ENCODE measurements around the gene BNIP3.
A peak's percentile ranks its signal among the peaks of the same experiment; 100 is the strongest.
"Not testable (repeated sequence)": the region's sequence is repeated elsewhere in the genome, so short reads cannot be mapped to it uniquely, and the experiment has no call there.

Gene BNIP3

GRCh38 chr10:131986851-131987250, 5.1 kb upstream of the BNIP3 start:
- peaks cover 32% of the 10 kb centered on the region for H3K27me3 ChIP-seq (ENCODE audit: insufficient read depth, low read length)

GRCh38 chr10:131983780-131984179, 2.1 kb upstream of the BNIP3 start:
- Histone ChIP-seq H3K36me3 (ENCODE audit: insufficient read depth, low read depth, low read length) (no peaks in the 10 kb centered on the region), H3K4me1 (ENCODE audit: insufficient read depth, low read length) (peaks cover 16% of the 10 kb centered on the region), H3K27me3 (ENCODE audit: insufficient read depth, low read length) (peaks cover 57% of the 10 kb centered on the region), H3K27ac (ENCODE audit: low read length) (no peak overlapping the region), H3K9me3 (ENCODE audit: insufficient read depth, low read depth, low read length) (no peaks in the 10 kb centered on the region), H3K4me3 (ENCODE audit: low read length) (no peak overlapping the region), H3K9ac (ENCODE audit: low read depth, low read length) (no peak overlapping the region)

More at GRCh38 chr10:131986851-131987250, 5.1 kb upstream of the BNIP3 start:
- H3K27ac ChIP-seq (ENCODE audit: low read length); H3K4me3 ChIP-seq (ENCODE audit: low read length); H3K4me1 ChIP-seq (ENCODE audit: insufficient read depth, low read length); H3K9ac ChIP-seq (ENCODE audit: low read depth, low read length); H3K36me3 ChIP-seq (ENCODE audit: insufficient read depth, low read depth, low read length); H3K9me3 ChIP-seq (ENCODE audit: insufficient read depth, low read depth, low read length): not testable (repeated sequence)

- H3K27ac ChIP-seq (ENCODE audit: low read length) = no peak overlapping the region
- H3K9ac ChIP-seq (ENCODE audit: low read depth, low read length) = no peak overlapping the region
- H3K27me3 ChIP-seq (ENCODE audit: insufficient read depth, low read length) = peaks cover 63% of the 10 kb centered on the region
- no peaks in the 10 kb centered on the region for H3K36me3 ChIP-seq (ENCODE audit: insufficient read depth, low read depth, low read length)
- H3K9me3 ChIP-seq (ENCODE audit: insufficient read depth, low read depth, low read length) = no peaks in the 10 kb centered on the region
- peak overlapping the region; percentile 57; the same call in 1 of the 2 replicates for H3K4me3 ChIP-seq (ENCODE audit: low read length)
- H3K4me1 ChIP-seq (ENCODE audit: insufficient read depth, low read length) = peaks cover 26% of the 10 kb centered on the region
These were observed 1.1 kb upstream of the BNIP3 start for GRCh38 chr10:131982796-131983195.

GRCh38 chr10:131982185-131982756, 548 bp upstream of the BNIP3 start:
- Histone ChIP-seq H3K9me3 (ENCODE audit: insufficient read depth, low read depth, low read length) (no peaks in the 10 kb centered on the region), H3K27ac (ENCODE audit: low read length) (no peak overlapping the region), H3K27me3 (ENCODE audit: insufficient read depth, low read length) (peaks cover 63% of the 10 kb centered on the region), H3K36me3 (ENCODE audit: insufficient read depth, low read depth, low read length) (no peaks in the 10 kb centered on the region), H3K4me3 (ENCODE audit: low read length) (peak overlapping the region; percentile 57; the same call in 1 of the 2 replicates), H3K4me1 (ENCODE audit: insufficient read depth, low read length) (peaks cover 28% of the 10 kb centered on the region), H3K9ac (ENCODE audit: low read depth, low read length) (no peak overlapping the region)

- Histone ChIP-seq H3K36me3 (ENCODE audit: insufficient read depth, low read depth, low read length) (no peaks in the 10 kb centered on the region), H3K9me3 (ENCODE audit: insufficient read depth, low read depth, low read length) (no peaks in the 10 kb centered on the region), H3K27ac (ENCODE audit: low read length) (no peak overlapping the region), H3K9ac (ENCODE audit: low read depth, low read length) (peak overlapping the region; percentile 53; the same call in 1 of the 2 replicates), H3K4me1 (ENCODE audit: insufficient read depth, low read length) (peaks cover 28% of the 10 kb centered on the region), H3K4me3 (ENCODE audit: low read length) (peak overlapping the region; percentile 81), H3K27me3 (ENCODE audit: insufficient read depth, low read length) (peaks cover 63% of the 10 kb centered on the region)
These were observed 828 bp downstream of the BNIP3 start for GRCh38 chr10:131980761-131981428.

- Histone ChIP-seq H3K36me3 (ENCODE audit: insufficient read depth, low read depth, low read length) (no peaks in the 10 kb centered on the region), H3K4me1 (ENCODE audit: insufficient read depth, low read length) (peaks cover 28% of the 10 kb centered on the region), H3K27me3 (ENCODE audit: insufficient read depth, low read length) (peaks cover 63% of the 10 kb centered on the region), H3K27ac (ENCODE audit: low read length) (no peak overlapping the region), H3K4me3 (ENCODE audit: low read length) (peak overlapping the region; percentile 81; the same call in 1 of the 2 replicates), H3K9me3 (ENCODE audit: insufficient read depth, low read depth, low read length) (no peaks in the 10 kb centered on the region), H3K9ac (ENCODE audit: low read depth, low read length) (no peak overlapping the region)
These were observed 1.4 kb downstream of the BNIP3 start for GRCh38 chr10:131980321-131980720.

GRCh38 chr10:131979821-131980270, 1.9 kb downstream of the BNIP3 start:
- peak overlapping the region; percentile 52 for H3K4me3 ChIP-seq (ENCODE audit: low read length)
- no peak overlapping the region for H3K27ac ChIP-seq (ENCODE audit: low read length)
- peaks cover 28% of the 10 kb centered on the region for H3K4me1 ChIP-seq (ENCODE audit: insufficient read depth, low read length)
- no peak overlapping the region for H3K9ac ChIP-seq (ENCODE audit: low read depth, low read length)
- no peaks in the 10 kb centered on the region for H3K36me3 ChIP-seq (ENCODE audit: insufficient read depth, low read depth, low read length)
- H3K27me3 ChIP-seq (ENCODE audit: insufficient read depth, low read length) = peaks cover 59% of the 10 kb centered on the region
- H3K9me3 ChIP-seq (ENCODE audit: insufficient read depth, low read depth, low read length) = no peaks in the 10 kb centered on the region

GRCh38 chr10:131979336-131979735, 2.4 kb downstream of the BNIP3 start:
- Histone ChIP-seq H3K36me3 (ENCODE audit: insufficient read depth, low read depth, low read length) (no peaks in the 10 kb centered on the region), H3K4me1 (ENCODE audit: insufficient read depth, low read length) (peaks cover 28% of the 10 kb centered on the region), H3K27me3 (ENCODE audit: insufficient read depth, low read length) (peaks cover 54% of the 10 kb centered on the region), H3K27ac (ENCODE audit: low read length) (no peak overlapping the region), H3K9ac (ENCODE audit: low read depth, low read length) (no peak overlapping the region), H3K9me3 (ENCODE audit: insufficient read depth, low read depth, low read length) (no peaks in the 10 kb centered on the region), H3K4me3 (ENCODE audit: low read length) (peak overlapping the region; percentile 52)

- Histone ChIP-seq H3K27ac (ENCODE audit: low read length) (no peak overlapping the region), H3K9me3 (ENCODE audit: insufficient read depth, low read depth, low read length) (no peaks in the 10 kb centered on the region), H3K36me3 (ENCODE audit: insufficient read depth, low read depth, low read length) (no peaks in the 10 kb centered on the region), H3K4me1 (ENCODE audit: insufficient read depth, low read length) (peaks cover 28% of the 10 kb centered on the region), H3K4me3 (ENCODE audit: low read length) (no peak overlapping the region), H3K27me3 (ENCODE audit: insufficient read depth, low read length) (peaks cover 49% of the 10 kb centered on the region), H3K9ac (ENCODE audit: low read depth, low read length) (no peak overlapping the region; the same call in 1 of the 2 replicates)
These were observed 2.9 kb downstream of the BNIP3 start for GRCh38 chr10:131978851-131979250.

- no peak overlapping the region for H3K4me3 ChIP-seq (ENCODE audit: low read length)
- H3K27me3 ChIP-seq (ENCODE audit: insufficient read depth, low read length) = peaks cover 44% of the 10 kb centered on the region
- H3K27ac ChIP-seq (ENCODE audit: low read length) = no peak overlapping the region
- H3K9me3 ChIP-seq (ENCODE audit: insufficient read depth, low read depth, low read length) = no peaks in the 10 kb centered on the region
- no peak overlapping the region; the same call in 1 of the 2 replicates for H3K9ac ChIP-seq (ENCODE audit: low read depth, low read length)
- H3K36me3 ChIP-seq (ENCODE audit: insufficient read depth, low read depth, low read length) = no peaks in the 10 kb centered on the region
- peaks cover 28% of the 10 kb centered on the region for H3K4me1 ChIP-seq (ENCODE audit: insufficient read depth, low read length)
These were observed 3.4 kb downstream of the BNIP3 start for GRCh38 chr10:131978366-131978765.

GRCh38 chr10:131977323-131978096, 4.2 kb downstream of the BNIP3 start:
- H3K27ac ChIP-seq (ENCODE audit: low read length) = no peak overlapping the region
- H3K4me3 ChIP-seq (ENCODE audit: low read length) = no peak overlapping the region
- peaks cover 28% of the 10 kb centered on the region for H3K4me1 ChIP-seq (ENCODE audit: insufficient read depth, low read length)
- H3K27me3 ChIP-seq (ENCODE audit: insufficient read depth, low read length) = peaks cover 35% of the 10 kb centered on the region
- H3K9me3 ChIP-seq (ENCODE audit: insufficient read depth, low read depth, low read length) = no peaks in the 10 kb centered on the region
- H3K36me3 ChIP-seq (ENCODE audit: insufficient read depth, low read depth, low read length) = 0 out of 2 replicates have a peak, but pooled peaks cover 2% of the 10 kb centered on the region
- H3K9ac ChIP-seq (ENCODE audit: low read depth, low read length) = no peak overlapping the region

All from iPS-20b (cell line).